WTC11 (cell line): Measurements from ENCODE around the gene TRMU. TPM values are rescaled to one million over a fixed set of nuclear protein-coding genes. Genes with fewer than 3 reads are reported as not detected.
A peak's percentile ranks its signal among the peaks of the same experiment; 100 is the strongest.

Source experiments
- CREM ChIP-seq: sonication (generic); formaldehyde crosslinking; IDR thresholded peaks from 2 replicates; pipeline ENCODE4 v1.8.1; 2022; ENCODE audit warnings: mild to moderate bottlenecking, missing genetic modification reagents, moderate library complexity
- ELF4 ChIP-seq: sonication (generic); formaldehyde crosslinking; IDR thresholded peaks from 2 replicates; pipeline ENCODE4 v1.8.1; 2022; ENCODE audit warnings: low read depth, mild to moderate bottlenecking, moderate library complexity, missing genetic modification reagents
- ESRRA ChIP-seq: sonication (generic); formaldehyde crosslinking; IDR thresholded peaks from 2 replicates; pipeline ENCODE4 v1.8.1; 2022; ENCODE audit warnings: mild to moderate bottlenecking, missing genetic modification reagents, borderline replicate concordance
- HMGA2 ChIP-seq: fragments of 250-450 bp; sonication (Bioruptor Pico); IDR thresholded peaks from 2 replicates; pipeline ENCODE4 v1.4.0; 2021; ENCODE audit warnings: mild to moderate bottlenecking, moderate library complexity
- NFYB ChIP-seq: sonication (generic); formaldehyde crosslinking; conservative IDR thresholded peaks from 2 replicates; pipeline ENCODE4 v1.8.0; 2022; ENCODE audit warnings: low read depth, missing genetic modification reagents
- NR3C1 ChIP-seq: sonication (generic); formaldehyde crosslinking; conservative IDR thresholded peaks from 2 replicates; pipeline ENCODE4 v1.8.1; 2023; ENCODE audit warnings: low read depth, mild to moderate bottlenecking, missing genetic modification reagents
- PRRX2 ChIP-seq: fragments of 250-450 bp; sonication (Bioruptor Pico); IDR thresholded peaks from 2 replicates; pipeline ENCODE4 v1.8.0; 2021; ENCODE audit warnings: mild to moderate bottlenecking
- RELA ChIP-seq: sonication (generic); formaldehyde crosslinking; IDR thresholded peaks from 2 replicates; pipeline ENCODE4 v1.8.1; 2022; ENCODE audit warnings: missing genetic modification reagents, mild to moderate bottlenecking, borderline replicate concordance
- SMAD3 ChIP-seq: sonication (generic); formaldehyde crosslinking; IDR thresholded peaks from 2 replicates; pipeline ENCODE4 v1.8.0; 2022; ENCODE audit warnings: missing genetic modification reagents, mild to moderate bottlenecking, borderline replicate concordance
- SMAD4 ChIP-seq: sonication (generic); formaldehyde crosslinking; IDR thresholded peaks from 2 replicates; pipeline ENCODE4 v1.8.0; 2022; ENCODE audit warnings: mild to moderate bottlenecking, missing genetic modification reagents
- SOX15 ChIP-seq: fragments of 250-450 bp; sonication (Bioruptor Pico); IDR thresholded peaks from 2 replicates; pipeline ENCODE4 v1.9.0; 2021; ENCODE audit warnings: mild to moderate bottlenecking
- ZNF121 ChIP-seq: sonication (generic); formaldehyde crosslinking; IDR thresholded peaks from 2 replicates; pipeline ENCODE4 v1.8.0; 2023; ENCODE audit warnings: missing genetic modification reagents
- total RNA-seq: library from RNA; stranded (reverse); gene quantifications from 3 replicates; pipeline ENCODE4 v1.2.3, GENCODE V29; 2021
- TF ChIP-seq, protein P1 (sequence below): fragments of 250-450 bp; sonication (Bioruptor Pico); IDR thresholded peaks from 2 replicates; pipeline ENCODE4 v1.9.0; 2021; ENCODE audit warnings: mild to moderate bottlenecking, borderline replicate concordance
- TF ChIP-seq, protein P2 (sequence below): sonication (generic); formaldehyde crosslinking; conservative IDR thresholded peaks from 2 replicates; pipeline ENCODE4 v1.8.1; 2022; ENCODE audit warnings: mild to moderate bottlenecking, missing genetic modification reagents
- TF ChIP-seq, protein P3 (sequence below): sonication (generic); formaldehyde crosslinking; IDR thresholded peaks from 2 replicates; pipeline ENCODE4 v1.8.1; 2023; ENCODE audit warnings: mild to moderate bottlenecking, missing genetic modification reagents, moderate library complexity
- TF ChIP-seq, protein P4 (sequence below): sonication (generic); formaldehyde crosslinking; IDR thresholded peaks from 2 replicates; pipeline ENCODE4 v1.8.0; 2023; ENCODE audit warnings: missing genetic modification reagents, mild to moderate bottlenecking, borderline replicate concordance
- TF ChIP-seq, protein P5 (sequence below): sonication (generic); formaldehyde crosslinking; IDR thresholded peaks from 2 replicates; pipeline ENCODE4 v1.8.1; 2022; ENCODE audit warnings: missing genetic modification reagents, borderline replicate concordance
- TF ChIP-seq, protein P6 (sequence below): fragments of 250-450 bp; sonication (Bioruptor Pico); IDR thresholded peaks from 2 replicates; pipeline ENCODE4 v1.9.0; 2021; ENCODE audit warnings: moderate library complexity, mild to moderate bottlenecking, inconsistent platforms, borderline replicate concordance
- TF ChIP-seq, protein P7 (sequence below): fragments of 250-450 bp; sonication (Bioruptor Pico); IDR thresholded peaks from 2 replicates; pipeline ENCODE4 v1.9.0; 2021; ENCODE audit warnings: mild to moderate bottlenecking
- TF ChIP-seq, protein P8 (sequence below): sonication (generic); formaldehyde crosslinking; IDR thresholded peaks from 2 replicates; pipeline ENCODE4 v1.8.0; 2022; ENCODE audit warnings: mild to moderate bottlenecking, missing genetic modification reagents

TRMU gene
- total RNA-seq, 1 experiment from 2014 or later: 103 TPM

DNA sequence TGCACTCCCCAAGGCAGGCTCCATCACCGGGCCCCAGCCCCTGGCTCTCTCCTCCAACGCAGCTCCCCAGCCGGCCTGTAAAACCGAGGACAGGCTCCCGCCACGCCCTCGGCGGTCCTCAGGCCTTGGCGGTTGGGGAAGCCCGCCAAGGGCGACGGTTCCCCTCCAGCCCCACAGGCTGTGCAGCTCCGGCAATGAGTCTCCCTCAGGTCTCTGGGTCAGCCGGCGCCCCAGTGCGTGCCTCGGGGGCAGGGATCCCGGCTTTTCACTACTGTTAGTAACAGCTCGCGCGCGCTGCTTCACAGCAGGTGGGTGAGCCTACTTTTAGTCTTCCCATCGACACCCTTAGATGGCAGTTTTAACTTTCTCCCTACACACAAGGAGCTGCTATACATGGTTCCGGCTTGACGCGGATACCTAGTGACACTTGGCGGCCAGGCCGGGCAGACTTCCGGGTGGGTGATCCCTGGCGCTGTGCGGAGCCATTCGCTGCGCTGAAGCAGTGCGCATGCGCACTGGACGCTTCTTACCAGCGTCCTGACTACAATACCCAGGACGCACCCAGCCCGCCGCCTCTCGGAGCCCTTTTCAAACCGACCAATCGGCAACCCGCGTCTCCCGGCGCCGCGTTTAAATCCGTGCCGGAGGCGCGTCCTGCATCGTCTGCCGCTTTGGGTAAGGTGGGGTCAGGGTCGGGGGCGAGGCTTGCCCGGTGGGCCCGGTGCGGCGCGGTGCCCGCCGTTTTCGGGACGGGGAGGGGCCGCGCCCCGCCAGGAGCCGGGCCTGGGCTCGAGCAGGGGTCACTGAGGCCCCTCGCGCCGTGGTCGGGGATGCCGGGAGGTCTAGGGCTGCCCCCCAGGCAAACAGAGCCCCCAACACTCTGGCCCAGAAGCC lies 39.0 kb upstream of the TRMU start, which contains the start of gene GTSE1 (continued):
- TF ChIP-seq, protein P1, sequence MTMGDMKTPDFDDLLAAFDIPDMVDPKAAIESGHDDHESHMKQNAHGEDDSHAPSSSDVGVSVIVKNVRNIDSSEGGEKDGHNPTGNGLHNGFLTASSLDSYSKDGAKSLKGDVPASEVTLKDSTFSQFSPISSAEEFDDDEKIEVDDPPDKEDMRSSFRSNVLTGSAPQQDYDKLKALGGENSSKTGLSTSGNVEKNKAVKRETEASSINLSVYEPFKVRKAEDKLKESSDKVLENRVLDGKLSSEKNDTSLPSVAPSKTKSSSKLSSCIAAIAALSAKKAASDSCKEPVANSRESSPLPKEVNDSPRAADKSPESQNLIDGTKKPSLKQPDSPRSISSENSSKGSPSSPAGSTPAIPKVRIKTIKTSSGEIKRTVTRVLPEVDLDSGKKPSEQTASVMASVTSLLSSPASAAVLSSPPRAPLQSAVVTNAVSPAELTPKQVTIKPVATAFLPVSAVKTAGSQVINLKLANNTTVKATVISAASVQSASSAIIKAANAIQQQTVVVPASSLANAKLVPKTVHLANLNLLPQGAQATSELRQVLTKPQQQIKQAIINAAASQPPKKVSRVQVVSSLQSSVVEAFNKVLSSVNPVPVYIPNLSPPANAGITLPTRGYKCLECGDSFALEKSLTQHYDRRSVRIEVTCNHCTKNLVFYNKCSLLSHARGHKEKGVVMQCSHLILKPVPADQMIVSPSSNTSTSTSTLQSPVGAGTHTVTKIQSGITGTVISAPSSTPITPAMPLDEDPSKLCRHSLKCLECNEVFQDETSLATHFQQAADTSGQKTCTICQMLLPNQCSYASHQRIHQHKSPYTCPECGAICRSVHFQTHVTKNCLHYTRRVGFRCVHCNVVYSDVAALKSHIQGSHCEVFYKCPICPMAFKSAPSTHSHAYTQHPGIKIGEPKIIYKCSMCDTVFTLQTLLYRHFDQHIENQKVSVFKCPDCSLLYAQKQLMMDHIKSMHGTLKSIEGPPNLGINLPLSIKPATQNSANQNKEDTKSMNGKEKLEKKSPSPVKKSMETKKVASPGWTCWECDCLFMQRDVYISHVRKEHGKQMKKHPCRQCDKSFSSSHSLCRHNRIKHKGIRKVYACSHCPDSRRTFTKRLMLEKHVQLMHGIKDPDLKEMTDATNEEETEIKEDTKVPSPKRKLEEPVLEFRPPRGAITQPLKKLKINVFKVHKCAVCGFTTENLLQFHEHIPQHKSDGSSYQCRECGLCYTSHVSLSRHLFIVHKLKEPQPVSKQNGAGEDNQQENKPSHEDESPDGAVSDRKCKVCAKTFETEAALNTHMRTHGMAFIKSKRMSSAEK (CRISPR knock-in tag): no peak
- peak; percentile 78 for TF ChIP-seq NFYB (CRISPR knock-in tag)
- no peak for TF ChIP-seq SMAD3 (CRISPR knock-in tag)
- no peak for TF ChIP-seq ZNF121 (CRISPR knock-in tag)
- TF ChIP-seq, protein P2, sequence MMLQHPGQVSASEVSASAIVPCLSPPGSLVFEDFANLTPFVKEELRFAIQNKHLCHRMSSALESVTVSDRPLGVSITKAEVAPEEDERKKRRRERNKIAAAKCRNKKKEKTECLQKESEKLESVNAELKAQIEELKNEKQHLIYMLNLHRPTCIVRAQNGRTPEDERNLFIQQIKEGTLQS: no peak
- TF ChIP-seq RELA (CRISPR knock-in tag): no peak
- TF ChIP-seq PRRX2 (CRISPR knock-in tag): no peak
- TF ChIP-seq SMAD4: no peak
- TF ChIP-seq, protein P3, sequence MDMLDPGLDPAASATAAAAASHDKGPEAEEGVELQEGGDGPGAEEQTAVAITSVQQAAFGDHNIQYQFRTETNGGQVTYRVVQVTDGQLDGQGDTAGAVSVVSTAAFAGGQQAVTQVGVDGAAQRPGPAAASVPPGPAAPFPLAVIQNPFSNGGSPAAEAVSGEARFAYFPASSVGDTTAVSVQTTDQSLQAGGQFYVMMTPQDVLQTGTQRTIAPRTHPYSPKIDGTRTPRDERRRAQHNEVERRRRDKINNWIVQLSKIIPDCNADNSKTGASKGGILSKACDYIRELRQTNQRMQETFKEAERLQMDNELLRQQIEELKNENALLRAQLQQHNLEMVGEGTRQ (CRISPR knock-in tag): peak; percentile 43
- TF ChIP-seq, protein P4, sequence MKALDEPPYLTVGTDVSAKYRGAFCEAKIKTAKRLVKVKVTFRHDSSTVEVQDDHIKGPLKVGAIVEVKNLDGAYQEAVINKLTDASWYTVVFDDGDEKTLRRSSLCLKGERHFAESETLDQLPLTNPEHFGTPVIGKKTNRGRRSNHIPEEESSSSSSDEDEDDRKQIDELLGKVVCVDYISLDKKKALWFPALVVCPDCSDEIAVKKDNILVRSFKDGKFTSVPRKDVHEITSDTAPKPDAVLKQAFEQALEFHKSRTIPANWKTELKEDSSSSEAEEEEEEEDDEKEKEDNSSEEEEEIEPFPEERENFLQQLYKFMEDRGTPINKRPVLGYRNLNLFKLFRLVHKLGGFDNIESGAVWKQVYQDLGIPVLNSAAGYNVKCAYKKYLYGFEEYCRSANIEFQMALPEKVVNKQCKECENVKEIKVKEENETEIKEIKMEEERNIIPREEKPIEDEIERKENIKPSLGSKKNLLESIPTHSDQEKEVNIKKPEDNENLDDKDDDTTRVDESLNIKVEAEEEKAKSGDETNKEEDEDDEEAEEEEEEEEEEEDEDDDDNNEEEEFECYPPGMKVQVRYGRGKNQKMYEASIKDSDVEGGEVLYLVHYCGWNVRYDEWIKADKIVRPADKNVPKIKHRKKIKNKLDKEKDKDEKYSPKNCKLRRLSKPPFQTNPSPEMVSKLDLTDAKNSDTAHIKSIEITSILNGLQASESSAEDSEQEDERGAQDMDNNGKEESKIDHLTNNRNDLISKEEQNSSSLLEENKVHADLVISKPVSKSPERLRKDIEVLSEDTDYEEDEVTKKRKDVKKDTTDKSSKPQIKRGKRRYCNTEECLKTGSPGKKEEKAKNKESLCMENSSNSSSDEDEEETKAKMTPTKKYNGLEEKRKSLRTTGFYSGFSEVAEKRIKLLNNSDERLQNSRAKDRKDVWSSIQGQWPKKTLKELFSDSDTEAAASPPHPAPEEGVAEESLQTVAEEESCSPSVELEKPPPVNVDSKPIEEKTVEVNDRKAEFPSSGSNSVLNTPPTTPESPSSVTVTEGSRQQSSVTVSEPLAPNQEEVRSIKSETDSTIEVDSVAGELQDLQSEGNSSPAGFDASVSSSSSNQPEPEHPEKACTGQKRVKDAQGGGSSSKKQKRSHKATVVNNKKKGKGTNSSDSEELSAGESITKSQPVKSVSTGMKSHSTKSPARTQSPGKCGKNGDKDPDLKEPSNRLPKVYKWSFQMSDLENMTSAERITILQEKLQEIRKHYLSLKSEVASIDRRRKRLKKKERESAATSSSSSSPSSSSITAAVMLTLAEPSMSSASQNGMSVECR: peak; percentile 83; the same call in 1 of the 2 replicates
- TF ChIP-seq, protein P5, sequence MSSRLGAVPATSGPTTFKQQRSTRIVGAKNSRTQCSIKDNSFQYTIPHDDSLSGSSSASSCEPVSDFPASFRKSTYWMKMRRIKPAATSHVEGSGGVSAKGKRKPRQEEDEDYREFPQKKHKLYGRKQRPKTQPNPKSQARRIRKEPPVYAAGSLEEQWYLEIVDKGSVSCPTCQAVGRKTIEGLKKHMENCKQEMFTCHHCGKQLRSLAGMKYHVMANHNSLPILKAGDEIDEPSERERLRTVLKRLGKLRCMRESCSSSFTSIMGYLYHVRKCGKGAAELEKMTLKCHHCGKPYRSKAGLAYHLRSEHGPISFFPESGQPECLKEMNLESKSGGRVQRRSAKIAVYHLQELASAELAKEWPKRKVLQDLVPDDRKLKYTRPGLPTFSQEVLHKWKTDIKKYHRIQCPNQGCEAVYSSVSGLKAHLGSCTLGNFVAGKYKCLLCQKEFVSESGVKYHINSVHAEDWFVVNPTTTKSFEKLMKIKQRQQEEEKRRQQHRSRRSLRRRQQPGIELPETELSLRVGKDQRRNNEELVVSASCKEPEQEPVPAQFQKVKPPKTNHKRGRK (CRISPR knock-in tag): no peak
- TF ChIP-seq SOX15 (CRISPR knock-in tag): no peak
- TF ChIP-seq, protein P6, sequence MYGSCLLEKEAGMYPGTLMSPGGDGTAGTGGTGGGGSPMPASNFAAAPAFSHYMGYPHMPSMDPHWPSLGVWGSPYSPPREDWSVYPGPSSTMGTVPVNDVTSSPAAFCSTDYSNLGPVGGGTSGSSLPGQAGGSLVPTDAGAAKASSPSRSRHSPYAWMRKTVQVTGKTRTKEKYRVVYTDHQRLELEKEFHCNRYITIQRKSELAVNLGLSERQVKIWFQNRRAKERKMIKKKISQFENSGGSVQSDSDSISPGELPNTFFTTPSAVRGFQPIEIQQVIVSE (CRISPR knock-in tag): no peak
- no peak for TF ChIP-seq HMGA2
- TF ChIP-seq NR3C1 (CRISPR knock-in tag): no peak
- TF ChIP-seq, protein P7, sequence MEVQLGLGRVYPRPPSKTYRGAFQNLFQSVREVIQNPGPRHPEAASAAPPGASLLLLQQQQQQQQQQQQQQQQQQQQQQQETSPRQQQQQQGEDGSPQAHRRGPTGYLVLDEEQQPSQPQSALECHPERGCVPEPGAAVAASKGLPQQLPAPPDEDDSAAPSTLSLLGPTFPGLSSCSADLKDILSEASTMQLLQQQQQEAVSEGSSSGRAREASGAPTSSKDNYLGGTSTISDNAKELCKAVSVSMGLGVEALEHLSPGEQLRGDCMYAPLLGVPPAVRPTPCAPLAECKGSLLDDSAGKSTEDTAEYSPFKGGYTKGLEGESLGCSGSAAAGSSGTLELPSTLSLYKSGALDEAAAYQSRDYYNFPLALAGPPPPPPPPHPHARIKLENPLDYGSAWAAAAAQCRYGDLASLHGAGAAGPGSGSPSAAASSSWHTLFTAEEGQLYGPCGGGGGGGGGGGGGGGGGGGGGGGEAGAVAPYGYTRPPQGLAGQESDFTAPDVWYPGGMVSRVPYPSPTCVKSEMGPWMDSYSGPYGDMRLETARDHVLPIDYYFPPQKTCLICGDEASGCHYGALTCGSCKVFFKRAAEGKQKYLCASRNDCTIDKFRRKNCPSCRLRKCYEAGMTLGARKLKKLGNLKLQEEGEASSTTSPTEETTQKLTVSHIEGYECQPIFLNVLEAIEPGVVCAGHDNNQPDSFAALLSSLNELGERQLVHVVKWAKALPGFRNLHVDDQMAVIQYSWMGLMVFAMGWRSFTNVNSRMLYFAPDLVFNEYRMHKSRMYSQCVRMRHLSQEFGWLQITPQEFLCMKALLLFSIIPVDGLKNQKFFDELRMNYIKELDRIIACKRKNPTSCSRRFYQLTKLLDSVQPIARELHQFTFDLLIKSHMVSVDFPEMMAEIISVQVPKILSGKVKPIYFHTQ (CRISPR knock-in tag): no peak
- peak; percentile 27 for TF ChIP-seq CREM (CRISPR knock-in tag)
- TF ChIP-seq ELF4 (CRISPR knock-in tag): 0 out of 2 replicates have a peak, but pooled peaks have one; percentile 65
- TF ChIP-seq, protein P8, sequence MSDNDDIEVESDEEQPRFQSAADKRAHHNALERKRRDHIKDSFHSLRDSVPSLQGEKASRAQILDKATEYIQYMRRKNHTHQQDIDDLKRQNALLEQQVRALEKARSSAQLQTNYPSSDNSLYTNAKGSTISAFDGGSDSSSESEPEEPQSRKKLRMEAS (CRISPR knock-in tag): peak; percentile 82; the same call in 1 of the 2 replicates
- TF ChIP-seq ESRRA: no peak
